ENCODE results near the gene ST13. TPM values are rescaled to one million over a fixed set of nuclear protein-coding genes. Genes with fewer than 3 reads are reported as not detected.
"Not testable (repeated sequence)": the region's sequence is repeated elsewhere in the genome, so short reads cannot be mapped to it uniquely, and the experiment has no call there.

ST13 gene
- total and polyA plus RNA-seq, 9 donors: 243 to 1,503 (median 650) TPM

GRCh38 chr22:40853961-40854360 is 2.5 kb downstream of the ST13 start:
- DNase-seq: no peak
- no peaks in the 10 kb centered on the region for H3K36me3 ChIP-seq
- no peaks in the 10 kb centered on the region for H3K27me3 ChIP-seq
- intact Hi-C loops (cut with DNase I): no loop called here
- H3K4me3 ChIP-seq: peak overlapping the region; percentile 99
- no peak overlapping the region for H3K27ac ChIP-seq
- TF ChIP-seq POLR2A (IDR thresholded peaks at IDR 0.05) (no peak), EP300 (IDR thresholded peaks at IDR 0.05) (no peak), CTCF (IDR thresholded peaks at IDR 0.05) (no peak)
- H3K4me1 ChIP-seq (ENCODE audit: insufficient read depth): peaks cover 4% of the 10 kb centered on the region
- WGBS, 3 donors: 5 to 13% (median 11%) methylated on average over 3 of the region's 3 CpGs
- H3K9me3 ChIP-seq: no peaks in the 10 kb centered on the region

GRCh38 chr22:40853333-40853732 is 3.1 kb downstream of the ST13 start:
- Histone ChIP-seq H3K4me3 (peak overlapping the region; percentile 6), H3K36me3 (no peaks in the 10 kb centered on the region), H3K4me1 (ENCODE audit: insufficient read depth) (peaks cover 4% of the 10 kb centered on the region), H3K9me3 (no peaks in the 10 kb centered on the region), H3K27me3 (no peaks in the 10 kb centered on the region), H3K27ac (no peak overlapping the region)
- intact Hi-C loops (cut with DNase I): no loop called here
- 36 to 47% (median 41%) methylated on average over 1 of the region's 1 CpG for WGBS, 3 donors
- DNase-seq: no peak
- TF ChIP-seq EP300 (IDR thresholded peaks at IDR 0.05): no peak
- TF ChIP-seq POLR2A (IDR thresholded peaks at IDR 0.05): no peak
- TF ChIP-seq CTCF (IDR thresholded peaks at IDR 0.05): no peak

- intact Hi-C loops (cut with DNase I): not testable (repeated sequence)
These were observed 10.6 kb downstream of the ST13 start for GRCh38 chr22:40845816-40846215.

GRCh38 chr22:40844951-40845350 is 11.5 kb downstream of the ST13 start:
- no peak for TF ChIP-seq CTCF (IDR thresholded peaks at IDR 0.05)
- TF ChIP-seq POLR2A (IDR thresholded peaks at IDR 0.05): no peak
- no peak for TF ChIP-seq EP300 (IDR thresholded peaks at IDR 0.05)
- H3K36me3 ChIP-seq: no peaks in the 10 kb centered on the region
- H3K9me3 ChIP-seq: no peaks in the 10 kb centered on the region
- no peaks in the 10 kb centered on the region for H3K4me1 ChIP-seq (ENCODE audit: insufficient read depth)
- DNase-seq: no peak
- intact Hi-C loops (cut with DNase I): no loop called here
- no peaks in the 10 kb centered on the region for H3K27me3 ChIP-seq
- no peak overlapping the region for H3K27ac ChIP-seq
- 93 to 96% (median 94%) methylated on average over 3 of the region's 3 CpGs for WGBS, 3 donors
- no peak overlapping the region for H3K4me3 ChIP-seq

More at GRCh38 chr22:40845816-40846215, 10.6 kb downstream of the ST13 start:
- whole genome bisulfite sequencing, 3 donors: 87 to 93% (median 90%) methylated on average over 11 of the region's 11 CpGs
- not testable (repeated sequence) for H3K36me3 ChIP-seq; H3K4me1 ChIP-seq (ENCODE audit: insufficient read depth); H3K27me3 ChIP-seq; H3K4me3 ChIP-seq; DNase-seq; H3K27ac ChIP-seq; H3K9me3 ChIP-seq

- Histone ChIP-seq H3K36me3 (no peaks in the 10 kb centered on the region), H3K27me3 (no peaks in the 10 kb centered on the region), H3K9me3 (no peaks in the 10 kb centered on the region), H3K4me3 (no peak overlapping the region), H3K27ac (no peak overlapping the region), H3K4me1 (ENCODE audit: insufficient read depth) (no peaks in the 10 kb centered on the region)
- no peak for DNase-seq
- WGBS, 3 donors: 87 to 93% (median 87%) methylated on average over 3 of the region's 3 CpGs
- no peak for TF ChIP-seq POLR2A (IDR thresholded peaks at IDR 0.05)
- no peak for TF ChIP-seq CTCF (IDR thresholded peaks at IDR 0.05)
- no peak for TF ChIP-seq EP300 (IDR thresholded peaks at IDR 0.05)
- intact Hi-C loops (cut with DNase I): no loop called here
These were observed 18.0 kb downstream of the ST13 start for GRCh38 chr22:40838486-40838885.

Data from ovary (tissue), 9 donors.